RWPE2 (cell line): ENCODE measurements around the gene TM4SF20.
"Not testable (repeated sequence)": the region's sequence is repeated elsewhere in the genome, so short reads cannot be mapped to it uniquely, and the experiment has no call there.

ENCODE experiments used
- ATAC-seq: fragments of 200-7000 bp; cut with Tn5 transposase; 3 replicates; pipeline ENCODE4 v1.9.1; 2021; ENCODE audit warnings: low read depth
- DNase-seq: peaks from one replicate; pipeline ENCODE4 v3.0.0-alpha.2; 2020; ENCODE audit warnings: low spot score
- H3K27ac ChIP-seq: fragments of 450-650 bp; 2 replicates; pipeline ENCODE4 v1.5.1; 2017; ENCODE audit warnings: mild to moderate bottlenecking; ENCODE audit not compliant: poor library complexity, severe bottlenecking
- H3K27me3 ChIP-seq: fragments of 250-450 bp; sonication (Bioruptor Pico); 2 replicates; pipeline ENCODE4 v1.5.1; 2021; ENCODE audit warnings: mild to moderate bottlenecking, moderate library complexity; ENCODE audit not compliant: insufficient read depth, poor library complexity, severe bottlenecking
- H3K36me3 ChIP-seq: fragments of 250-450 bp; sonication (Bioruptor Pico); 2 replicates; pipeline ENCODE4 v1.5.1; 2020; ENCODE audit warnings: low read depth, mild to moderate bottlenecking, moderate library complexity
- H3K4me1 ChIP-seq: fragments of 250-450 bp; sonication (Bioruptor Pico); 2 replicates; pipeline ENCODE4 v1.5.1; 2021; ENCODE audit warnings: mild to moderate bottlenecking, moderate library complexity; ENCODE audit not compliant: insufficient read depth, poor library complexity, severe bottlenecking
- H3K4me3 ChIP-seq: fragments of 250-450 bp; sonication (Bioruptor Pico); 2 replicates; pipeline ENCODE4 v1.5.1; 2021; ENCODE audit warnings: mild to moderate bottlenecking, moderate library complexity; ENCODE audit not compliant: severe bottlenecking
- H3K9me3 ChIP-seq: fragments of 250-450 bp; sonication (Bioruptor Pico); 2 replicates; pipeline ENCODE4 v1.5.1; 2021; ENCODE audit warnings: mild to moderate bottlenecking, moderate library complexity; ENCODE audit not compliant: severe bottlenecking
- TF ChIP-seq, protein P1 (sequence below): fragments of 450-650 bp; IDR thresholded peaks from one replicate; pipeline ENCODE4 v1.5.1; 2017; ENCODE audit warnings: mild to moderate bottlenecking, moderate library complexity; ENCODE audit not compliant: poor library complexity, severe bottlenecking

TM4SF20 gene

DNA sequence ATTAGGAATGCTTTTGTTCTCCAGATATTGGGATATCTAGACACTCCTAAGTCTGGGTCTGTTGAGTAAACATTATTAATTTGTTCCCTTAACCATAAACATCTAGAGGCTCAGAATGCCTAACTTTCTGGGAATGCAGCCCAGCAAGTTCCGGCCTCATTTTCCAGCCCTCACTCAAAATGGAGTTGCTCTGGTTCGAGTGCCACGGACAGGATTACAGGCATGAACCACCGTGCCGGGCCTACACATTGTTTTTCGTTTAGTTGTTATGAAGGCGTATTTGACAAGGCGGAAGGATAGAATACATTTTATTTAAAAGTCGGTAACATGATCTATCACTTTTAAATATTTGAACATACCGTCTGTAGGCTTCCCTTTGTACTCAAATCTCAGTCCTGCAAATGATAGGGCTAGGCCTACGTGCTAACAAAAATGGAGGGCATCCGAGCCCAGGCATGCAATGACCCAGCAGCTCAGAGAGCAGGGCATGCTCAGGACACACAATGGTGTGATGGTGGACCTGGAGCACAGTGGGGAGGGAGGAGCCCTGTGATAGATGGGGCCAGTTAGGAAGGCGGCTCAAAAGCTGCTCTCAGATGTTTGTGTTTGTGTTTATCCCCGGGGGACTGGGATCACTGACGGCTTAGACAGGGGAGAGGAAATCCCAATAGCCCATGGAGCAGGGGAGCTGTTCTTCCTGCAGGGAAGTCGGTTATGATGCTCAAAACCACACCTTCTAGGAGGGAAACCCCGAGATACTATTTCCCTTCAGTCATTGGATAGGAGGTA is 11.6 kb upstream of the TM4SF20 start:
- H3K36me3 ChIP-seq, result no peaks in the 10 kb centered on the region
- ATAC-seq (no peak), DNase-seq (no peak)
- H3K4me1 ChIP-seq, result peaks cover 33% of the 10 kb centered on the region
- no peak overlapping the region for H3K27ac ChIP-seq
- H3K27me3 ChIP-seq, result no peaks in the 10 kb centered on the region
- no peak overlapping the region for H3K4me3 ChIP-seq
- H3K9me3 ChIP-seq, result no peaks in the 10 kb centered on the region
- TF ChIP-seq, protein P1, sequence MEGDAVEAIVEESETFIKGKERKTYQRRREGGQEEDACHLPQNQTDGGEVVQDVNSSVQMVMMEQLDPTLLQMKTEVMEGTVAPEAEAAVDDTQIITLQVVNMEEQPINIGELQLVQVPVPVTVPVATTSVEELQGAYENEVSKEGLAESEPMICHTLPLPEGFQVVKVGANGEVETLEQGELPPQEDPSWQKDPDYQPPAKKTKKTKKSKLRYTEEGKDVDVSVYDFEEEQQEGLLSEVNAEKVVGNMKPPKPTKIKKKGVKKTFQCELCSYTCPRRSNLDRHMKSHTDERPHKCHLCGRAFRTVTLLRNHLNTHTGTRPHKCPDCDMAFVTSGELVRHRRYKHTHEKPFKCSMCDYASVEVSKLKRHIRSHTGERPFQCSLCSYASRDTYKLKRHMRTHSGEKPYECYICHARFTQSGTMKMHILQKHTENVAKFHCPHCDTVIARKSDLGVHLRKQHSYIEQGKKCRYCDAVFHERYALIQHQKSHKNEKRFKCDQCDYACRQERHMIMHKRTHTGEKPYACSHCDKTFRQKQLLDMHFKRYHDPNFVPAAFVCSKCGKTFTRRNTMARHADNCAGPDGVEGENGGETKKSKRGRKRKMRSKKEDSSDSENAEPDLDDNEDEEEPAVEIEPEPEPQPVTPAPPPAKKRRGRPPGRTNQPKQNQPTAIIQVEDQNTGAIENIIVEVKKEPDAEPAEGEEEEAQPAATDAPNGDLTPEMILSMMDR, result no peak

DNA sequence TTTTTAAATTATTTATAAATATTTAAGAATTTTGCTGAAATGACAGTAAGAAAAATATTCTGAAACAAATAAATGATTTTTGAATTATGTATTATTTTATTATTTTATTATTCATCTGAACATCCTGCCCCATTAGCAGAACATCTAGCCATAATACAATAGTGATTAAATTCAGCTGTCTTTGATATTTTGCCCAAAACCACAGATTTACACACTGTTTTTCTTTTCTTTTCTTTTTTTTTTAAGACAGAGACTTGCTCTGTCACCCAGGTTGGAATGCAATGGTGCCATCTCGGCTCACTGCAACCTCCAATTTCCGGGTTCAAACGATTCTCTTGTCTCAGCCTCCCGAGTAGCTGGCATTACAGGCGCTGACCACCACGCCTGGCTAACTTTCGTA is 10.6 kb upstream of the TM4SF20 start:
- Histone ChIP-seq H3K27ac (no peak overlapping the region), H3K36me3 (no peaks in the 10 kb centered on the region), H3K9me3 (no peaks in the 10 kb centered on the region), H3K4me3 (no peak overlapping the region), H3K27me3 (no peaks in the 10 kb centered on the region), H3K4me1 (peaks cover 24% of the 10 kb centered on the region)
- ATAC-seq (no peak), DNase-seq (no peak)
- TF ChIP-seq, protein P1, result no peak

DNA sequence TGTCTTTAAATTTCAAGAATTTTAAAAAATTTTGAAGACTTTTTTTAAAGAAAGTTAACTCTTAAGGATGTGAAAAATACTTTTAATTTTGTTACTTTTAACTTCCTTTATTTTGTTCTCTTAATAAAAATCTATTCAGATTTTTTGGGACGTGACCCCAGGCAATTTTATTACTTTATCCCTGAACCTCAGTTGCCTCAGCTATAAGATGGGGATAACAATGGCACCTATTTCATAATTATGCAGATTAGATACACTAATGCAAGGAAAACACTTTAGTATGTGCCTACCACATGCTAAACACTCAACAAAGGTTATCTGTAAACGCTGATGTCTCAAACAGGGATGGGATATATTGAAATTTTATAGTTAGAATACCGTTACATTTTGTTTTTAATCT is 10.1 kb upstream of the TM4SF20 start:
- H3K4me1 ChIP-seq, result peaks cover 24% of the 10 kb centered on the region
- H3K36me3 ChIP-seq, result no peaks in the 10 kb centered on the region
- H3K4me3 ChIP-seq, result no peak overlapping the region
- TF ChIP-seq, protein P1, result no peak
- peak overlapping the region; percentile 52 for H3K27ac ChIP-seq
- DNase-seq, result no peak
- H3K9me3 ChIP-seq, result no peaks in the 10 kb centered on the region
- no peak for ATAC-seq
- H3K27me3 ChIP-seq, result no peaks in the 10 kb centered on the region

DNA sequence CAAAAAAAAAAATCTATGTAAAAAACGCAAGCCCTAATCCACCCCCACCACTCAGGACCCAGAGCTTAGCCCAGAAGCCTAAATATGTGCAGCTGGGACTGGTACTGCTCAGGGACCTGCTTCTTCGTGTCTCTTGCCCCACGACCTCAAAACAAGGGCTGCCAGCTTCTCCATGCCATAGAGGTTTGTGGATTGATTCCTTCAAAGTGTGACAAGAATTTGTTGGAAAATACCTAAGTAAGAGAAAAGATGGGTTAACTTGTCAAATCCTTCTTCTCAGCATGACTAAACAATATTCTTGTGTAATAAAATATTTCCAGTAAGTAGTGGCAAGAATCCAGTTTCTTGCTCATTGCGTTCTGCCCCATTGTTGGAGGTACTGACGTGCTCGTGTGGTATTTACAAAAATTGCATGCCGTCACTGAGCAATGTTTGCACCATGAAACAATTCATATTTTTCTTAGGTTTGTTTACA is 9.5 kb upstream of the TM4SF20 start:
- Histone ChIP-seq H3K9me3 (no peaks in the 10 kb centered on the region), H3K36me3 (no peaks in the 10 kb centered on the region)
- no peak for DNase-seq

DNA sequence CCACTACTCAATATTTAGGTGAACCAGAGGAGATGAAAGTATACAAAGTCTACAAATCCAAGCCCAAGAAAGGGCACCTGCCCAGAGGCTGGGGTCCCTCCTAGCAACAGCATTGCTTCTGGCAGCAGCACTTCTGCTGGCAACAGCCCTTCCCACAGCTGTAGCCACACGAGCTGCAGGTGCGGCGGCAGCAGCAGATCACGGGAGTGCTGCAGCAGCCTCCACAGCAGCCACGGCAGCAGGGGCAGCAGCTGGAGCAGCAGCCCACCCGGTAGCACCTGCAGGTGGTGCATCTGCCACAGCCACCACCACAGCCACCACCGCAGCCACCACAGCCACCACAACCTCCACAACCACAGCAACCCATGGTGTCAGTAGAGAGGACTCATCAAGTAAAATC is 8.5 kb upstream of the TM4SF20 start, which contains the start of gene SCYGR1:
Gene SCYGR1 (minus strand): TSS at position 367 of the 400 bp plus-strand sequence. CDS start 0 bp downstream, at position 367.
- H3K9me3 ChIP-seq, DNase-seq, ATAC-seq, H3K27me3 ChIP-seq, H3K36me3 ChIP-seq, H3K4me3 ChIP-seq: not testable (repeated sequence)
- Histone ChIP-seq H3K27ac (peak within 1 kb of the TSS; percentile 52), H3K4me1 (peaks cover 24% of the 10 kb centered on the region)

More for the DNA sequence above, 9.5 kb upstream of the TM4SF20 start:
- Histone ChIP-seq H3K27me3 (no peaks in the 10 kb centered on the region), H3K4me3 (no peak overlapping the region), H3K4me1 (peaks cover 24% of the 10 kb centered on the region), H3K27ac (peak overlapping the region; percentile 52)
- TF ChIP-seq, protein P1, result no peak
- ATAC-seq, result peak; percentile 93
